ENCODE data around the gene KAT6B.

The KAT6B gene

DNA sequence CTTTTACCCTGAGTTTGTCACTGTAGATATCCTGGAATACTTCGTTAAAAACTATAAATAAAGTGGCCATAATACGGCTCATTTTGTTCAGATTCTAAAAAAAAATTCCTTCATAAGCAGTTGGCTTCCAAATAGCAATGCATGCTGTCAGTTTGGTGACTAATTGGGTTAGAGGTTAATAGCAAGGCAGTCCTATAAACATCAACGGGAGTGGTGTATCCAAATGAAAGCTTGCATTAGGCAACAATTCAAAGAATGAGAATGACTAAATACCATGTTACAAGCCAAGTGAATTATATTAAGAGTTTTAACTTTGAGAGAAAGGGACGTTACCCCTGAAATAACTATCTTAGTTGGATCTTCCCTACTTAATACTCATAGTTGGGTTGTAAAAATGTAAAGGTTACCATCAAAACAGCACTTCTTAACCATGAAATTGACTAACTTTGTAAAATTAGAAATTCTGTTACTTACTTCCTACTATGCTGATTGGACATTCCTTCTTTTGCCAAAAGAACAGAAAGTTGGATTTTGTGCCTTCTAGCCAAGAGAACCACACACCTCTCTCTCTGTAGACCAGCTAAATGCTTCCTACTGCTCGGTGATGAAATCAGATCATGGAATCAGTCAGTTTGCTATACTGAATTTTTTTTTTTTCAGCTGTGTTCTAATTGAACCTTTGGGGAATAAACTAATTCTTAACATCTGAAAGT lies 98.0 kb downstream of the KAT6B start:
- DNase-seq: no peak

GRCh38 chr10:74925291-74925690 lies 98.9 kb downstream of the KAT6B start:
- DNase-seq: no peak

DNA sequence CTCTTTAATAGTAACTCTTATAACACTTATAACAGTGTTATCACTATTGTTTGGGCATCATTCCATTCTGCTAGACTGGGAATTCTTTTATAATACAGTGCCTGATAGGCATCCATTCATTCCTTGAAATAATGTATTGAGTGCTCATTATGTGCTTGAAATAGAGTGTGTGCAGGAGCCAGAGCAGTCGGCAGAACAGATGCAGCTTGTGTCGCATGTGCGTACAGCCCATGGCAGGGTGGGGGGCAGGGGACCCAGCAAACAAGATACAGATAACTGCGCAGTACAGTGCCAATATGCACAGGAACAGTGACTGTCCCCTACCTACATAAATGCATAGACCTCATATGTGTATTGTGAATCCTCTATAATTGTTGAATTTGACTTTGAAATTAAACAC lies 99.3 kb downstream of the KAT6B start:
- DNase-seq: no peak

DNA sequence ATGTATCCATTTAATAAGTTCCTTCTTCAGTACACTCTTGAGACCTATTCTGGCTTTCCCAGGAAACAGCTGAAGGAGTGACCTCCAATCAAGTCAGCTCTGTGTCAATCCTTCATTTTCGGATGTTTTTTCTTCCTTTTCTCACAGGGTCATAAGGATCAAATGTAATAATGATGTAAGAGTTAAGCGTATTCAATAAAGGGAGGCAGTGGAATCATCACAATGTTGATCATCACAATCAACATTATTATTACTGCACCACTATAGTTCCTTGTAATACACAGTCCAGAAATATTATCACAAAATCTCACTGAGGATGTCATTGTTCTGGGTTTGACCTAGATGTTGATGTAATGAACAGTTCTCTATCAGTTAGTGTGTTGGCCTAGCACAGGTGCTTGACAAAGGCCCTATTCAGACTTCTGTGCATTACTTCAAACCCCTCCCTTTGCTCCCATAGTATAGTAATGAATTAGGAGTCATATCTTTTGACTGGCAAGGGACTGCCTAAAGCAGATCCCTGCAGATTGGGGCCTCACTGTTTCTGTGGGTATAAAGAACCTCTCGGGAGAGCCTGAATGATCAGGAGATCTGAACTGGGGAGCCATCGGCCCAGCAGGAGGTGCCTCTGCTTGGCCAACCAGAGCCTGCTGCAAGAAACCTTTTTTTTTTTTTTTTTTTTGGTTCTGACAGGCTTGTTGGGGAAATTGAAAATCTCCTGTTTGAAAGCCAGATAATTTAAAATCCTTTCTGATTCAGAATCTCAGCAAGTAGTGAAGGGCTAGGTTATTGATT lies 100.6 kb downstream of the KAT6B start:
- DNase-seq: no peak

GRCh38 chr10:74927701-74928100 lies 101.3 kb downstream of the KAT6B start:
- DNase-seq: no peak

GRCh38 chr10:74928742-74929191 lies 102.4 kb downstream of the KAT6B start:
- no peak for DNase-seq

DNA sequence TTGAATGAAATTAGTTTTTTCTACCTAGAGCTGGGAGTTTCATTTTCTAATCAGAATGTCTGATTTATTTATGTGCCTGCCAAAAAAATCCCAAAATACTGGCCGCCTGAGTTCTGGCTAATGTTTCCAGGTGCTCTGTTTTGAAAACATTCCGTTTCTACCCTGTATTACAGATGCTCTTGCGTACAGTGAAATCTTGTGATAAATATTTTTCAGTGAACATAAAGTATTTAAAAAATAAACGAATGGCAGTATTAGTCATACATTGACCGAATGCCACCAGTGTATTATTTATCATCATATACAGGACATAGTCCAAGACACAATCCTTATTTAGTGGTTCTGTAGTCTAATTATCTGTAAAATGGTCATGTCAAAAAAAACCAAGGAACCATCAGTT lies 102.8 kb downstream of the KAT6B start:
- DNase-seq: no peak

DNA sequence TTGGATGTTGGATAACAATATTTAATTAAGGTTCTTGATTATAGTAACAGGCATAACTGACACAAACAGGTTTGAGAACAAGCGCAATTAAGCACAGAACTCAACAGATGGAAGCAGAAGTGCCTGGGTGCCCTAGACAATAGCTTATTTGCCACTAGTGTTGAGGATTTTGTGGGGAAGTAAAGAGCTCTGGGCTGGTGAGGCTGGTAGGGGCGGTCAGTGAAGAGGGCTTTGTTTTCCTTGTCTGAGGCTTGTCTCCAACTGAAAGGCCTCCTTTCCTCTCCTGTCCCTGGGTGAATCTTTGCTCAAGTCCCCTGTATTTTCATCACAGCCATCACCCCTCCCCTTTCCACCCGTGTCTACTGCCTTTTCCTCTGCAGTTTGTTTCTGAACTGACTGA lies 104.6 kb downstream of the KAT6B start:
- no peak for DNase-seq

DNA sequence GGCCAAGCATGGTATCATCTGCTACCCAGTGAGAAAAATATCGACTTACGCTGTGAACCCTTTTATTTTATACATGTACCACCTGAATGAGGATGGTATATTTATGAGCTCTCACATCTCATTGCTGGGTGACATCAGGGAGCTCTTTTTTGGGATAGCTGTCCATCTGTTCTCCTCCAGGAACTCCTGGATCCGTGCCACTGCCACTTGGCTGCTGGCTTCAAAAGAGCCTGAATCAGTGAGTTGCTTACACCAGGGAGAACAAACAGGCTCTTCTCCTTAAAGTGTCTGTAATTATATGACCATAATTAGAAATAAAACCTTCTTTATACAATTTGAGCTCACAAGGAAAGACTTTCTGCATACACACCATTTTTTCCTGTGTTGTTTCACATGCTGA lies 106.2 kb downstream of the KAT6B start:
- DNase-seq: no peak

DNA sequence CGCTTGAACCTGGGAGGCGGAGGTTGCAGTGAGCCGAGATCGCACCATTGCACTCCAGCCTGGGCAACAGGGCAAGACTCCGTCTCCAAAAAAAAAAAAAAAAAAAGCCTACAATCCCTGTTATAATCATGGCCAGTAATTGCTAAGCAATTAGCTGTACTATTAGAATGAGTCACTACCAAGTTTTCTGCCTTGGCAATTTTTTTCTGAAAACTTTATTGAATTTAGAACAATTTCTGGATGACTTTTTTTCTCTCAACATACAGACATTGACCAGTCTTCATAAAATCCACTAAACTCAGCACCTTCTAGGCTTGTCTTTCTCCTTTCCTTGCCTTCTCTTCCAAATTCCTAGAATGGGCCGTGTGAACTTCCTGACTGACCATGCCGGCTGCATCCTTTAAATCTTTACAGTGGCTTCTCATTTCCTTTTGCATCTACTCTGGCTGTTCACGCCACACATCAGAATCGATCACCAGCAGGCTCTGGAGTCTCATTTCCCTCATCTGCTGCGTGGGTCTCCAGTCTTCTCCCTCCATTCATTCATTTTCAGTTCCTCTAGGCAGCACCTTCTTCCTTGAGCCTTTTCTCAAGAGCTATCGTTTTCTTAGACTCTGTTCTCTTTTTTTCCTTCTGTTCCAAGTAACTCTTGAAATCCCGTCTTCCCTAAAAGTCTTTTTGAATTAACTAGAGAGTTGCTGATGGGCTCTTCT lies 107.9 kb downstream of the KAT6B start:
- DNase-seq: no peak

- DNase-seq: no peak
Observed at GRCh38 chr10:74936577-74937265, 110.3 kb downstream of the KAT6B start.

GRCh38 chr10:74937266-74937856 lies 111.0 kb downstream of the KAT6B start:
- no peak for DNase-seq

DNA sequence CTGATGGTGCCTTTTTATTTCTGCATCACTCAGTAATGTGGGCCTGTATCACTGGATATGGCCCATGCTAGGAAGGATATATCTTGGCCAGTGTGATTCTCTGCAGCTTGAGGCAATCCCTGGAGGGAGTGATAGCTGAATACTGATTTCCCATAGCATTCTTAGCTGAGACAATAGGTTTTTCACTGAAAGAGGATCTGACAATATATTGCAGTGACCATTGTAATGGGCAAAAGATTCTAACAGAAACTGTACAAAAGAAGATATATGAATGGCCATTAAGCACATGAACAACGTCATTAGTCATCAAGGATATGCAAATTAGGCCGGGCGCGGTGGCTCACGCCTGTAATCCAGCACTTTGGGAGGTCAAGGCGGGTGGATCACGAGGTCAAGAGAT lies 117.8 kb downstream of the KAT6B start:
- no peak for DNase-seq

GRCh38 chr10:74947781-74948401 lies 121.5 kb downstream of the KAT6B start:
- DNase-seq: no peak

GRCh38 chr10:74949034-74949832 lies 122.8 kb downstream of the KAT6B start:
- DNase-seq: no peak

DNA sequence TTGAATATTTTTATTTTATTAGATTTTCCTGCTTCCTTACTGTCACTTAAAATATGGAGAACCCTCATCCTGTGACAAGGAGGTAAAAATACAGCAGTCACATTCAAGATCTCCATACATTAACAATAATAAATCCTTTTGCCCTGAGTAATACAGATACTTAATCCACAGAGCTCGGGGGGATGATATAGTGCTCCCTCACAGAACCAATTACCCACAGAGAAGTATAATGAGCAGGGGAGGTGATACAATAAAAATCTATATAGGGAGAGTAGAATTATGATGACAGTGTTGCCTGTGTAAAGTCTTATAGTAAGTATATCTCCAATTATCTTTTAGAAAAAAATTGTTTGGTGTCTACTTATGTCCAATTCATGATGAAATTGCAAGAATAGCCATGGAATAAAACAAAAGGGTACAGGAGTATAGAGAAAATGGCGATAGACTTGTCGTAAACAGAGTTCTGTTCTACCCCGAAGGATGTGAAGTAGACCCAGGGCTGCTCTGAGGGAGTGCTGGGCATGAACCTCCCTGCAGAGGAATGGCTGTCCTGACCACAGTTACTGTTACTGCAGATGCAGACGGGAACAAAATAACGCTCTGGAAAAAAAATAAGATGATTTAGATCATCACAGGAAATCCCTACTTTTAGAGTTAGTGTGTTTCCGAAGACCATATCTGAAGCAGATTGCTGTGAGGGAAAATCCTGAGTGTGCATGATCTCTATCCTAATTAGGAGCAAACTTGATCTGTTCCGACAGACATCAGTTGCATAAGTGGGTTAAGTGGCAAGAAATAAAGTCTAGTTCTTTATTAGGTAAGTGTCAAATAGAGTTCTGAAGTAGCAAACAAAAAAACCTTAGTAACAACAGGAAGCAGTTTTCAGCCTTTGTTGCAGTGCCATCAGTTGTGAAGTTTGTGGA lies 123.7 kb downstream of the KAT6B start:
- no peak for DNase-seq

DNA sequence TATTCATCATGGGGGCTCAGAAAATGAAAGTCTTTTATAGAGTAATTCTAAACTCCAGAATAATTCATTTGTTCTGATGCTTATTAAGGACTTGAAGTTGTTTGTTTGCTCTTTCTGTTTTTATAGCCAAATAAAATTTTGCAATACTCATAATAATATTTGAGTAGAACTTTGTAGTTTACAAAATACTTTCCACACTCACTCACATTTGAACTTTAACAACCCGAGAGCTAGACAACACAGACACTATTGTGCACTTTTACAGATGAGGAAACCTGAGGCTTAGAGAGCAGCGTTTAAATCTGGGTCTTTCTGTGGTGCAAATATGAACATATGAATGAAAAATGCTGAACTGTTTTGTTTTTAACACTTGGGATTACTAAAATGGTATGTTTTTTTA lies 126.8 kb downstream of the KAT6B start:
- DNase-seq: no peak

DNA sequence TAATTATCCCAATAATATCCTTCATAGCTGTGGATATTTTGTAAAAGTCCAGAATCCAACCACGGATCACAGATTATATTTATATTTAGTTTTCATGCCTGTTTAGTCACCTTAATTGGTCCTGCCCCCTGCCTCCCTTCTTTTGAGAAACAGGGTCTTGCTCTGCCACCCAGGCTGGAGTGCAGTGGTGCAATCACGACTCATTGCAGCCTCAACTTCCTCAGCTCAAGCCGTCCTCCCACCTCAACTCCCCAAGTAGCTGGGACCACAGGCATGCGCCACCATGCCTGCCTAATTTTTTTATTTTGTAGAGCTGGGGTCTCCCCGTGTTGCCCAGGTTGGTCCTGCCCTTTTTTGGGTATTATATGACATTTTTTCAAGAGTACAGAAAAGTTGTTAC lies 129.4 kb downstream of the KAT6B start:
- no peak for DNase-seq

- no peak for DNase-seq
Observed at GRCh38 chr10:74956555-74957111, 130.2 kb downstream of the KAT6B start.

All from activated CD8-positive, alpha-beta memory T cell treated with anti-CD3 and anti-CD28 coated beads for 24 hours (primary cell).